B cell (primary cell): ENCODE data around the gene BAG2.

Experiments used
- CTCF ChIP-seq: fragments of 200-600 bp; IDR thresholded peaks from one replicate; pipeline ENCODE4 v1.8.0; 2022; ENCODE audit warnings: antibody characterized with exemption, mild to moderate bottlenecking
- EZH2 ChIP-seq: IDR thresholded peaks from 2 replicates; pipeline ENCODE4 v1.6.1; 2012; ENCODE audit warnings: borderline replicate concordance, low read depth, mild to moderate bottlenecking, moderate library complexity, low read length; ENCODE audit not compliant: insufficient read depth, poor library complexity, severe bottlenecking

GRCh38 chr6:57141451-57142177, 30.5 kb upstream of the BAG2 start:
- TF ChIP-seq EZH2 (no peak), CTCF (no peak)
